GM13977 (cell line): Measurements from ENCODE around the gene NFIA.

ENCODE experiments used
- DNase-seq: peaks from one replicate; pipeline ENCODE4 v3.0.0; 2012; ENCODE audit warnings: low spot score
- CTCF ChIP-seq: IDR thresholded peaks from 2 replicates; pipeline ENCODE4 v1.5.1; 2012; ENCODE audit warnings: mild to moderate bottlenecking, control low read depth; ENCODE audit not compliant: insufficient read depth; ENCODE audit errors: extremely low read depth, missing control alignments
- in situ Hi-C: fragments of 300-500 bp; cut with MboI; formaldehyde crosslinking; loops from one replicate; pipeline ENCODE4 v1.12.0; 2022; ENCODE audit warnings: low sequenced_read_pairs, low pct_unique_long_range_greater_than_20kb, mixed read lengths, inconsistent platforms; ENCODE audit not compliant: unreplicated experiment

NFIA gene

DNA sequence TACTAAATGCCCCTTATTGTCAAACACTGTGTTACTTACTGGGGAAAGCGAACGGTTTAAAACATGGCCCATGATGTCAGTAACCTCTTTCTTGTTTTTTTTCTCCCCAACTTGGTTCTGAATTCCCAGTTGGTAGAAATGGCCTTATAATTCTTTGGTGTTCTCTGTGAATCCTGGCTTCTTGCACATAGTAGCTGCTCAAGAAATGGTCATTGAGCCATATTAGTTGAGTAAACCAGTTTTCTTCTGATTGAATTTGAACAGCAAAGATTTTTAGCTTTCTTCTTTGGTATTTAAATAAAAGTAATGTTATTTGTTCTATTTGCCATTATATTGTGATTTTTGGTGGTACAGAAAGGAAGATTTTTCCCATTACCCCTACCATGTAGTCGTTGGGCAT lies 87.3 kb downstream of the NFIA start:
- no peak for TF ChIP-seq CTCF
- in situ Hi-C loops = no loop called here
- DNase-seq = no peak

DNA sequence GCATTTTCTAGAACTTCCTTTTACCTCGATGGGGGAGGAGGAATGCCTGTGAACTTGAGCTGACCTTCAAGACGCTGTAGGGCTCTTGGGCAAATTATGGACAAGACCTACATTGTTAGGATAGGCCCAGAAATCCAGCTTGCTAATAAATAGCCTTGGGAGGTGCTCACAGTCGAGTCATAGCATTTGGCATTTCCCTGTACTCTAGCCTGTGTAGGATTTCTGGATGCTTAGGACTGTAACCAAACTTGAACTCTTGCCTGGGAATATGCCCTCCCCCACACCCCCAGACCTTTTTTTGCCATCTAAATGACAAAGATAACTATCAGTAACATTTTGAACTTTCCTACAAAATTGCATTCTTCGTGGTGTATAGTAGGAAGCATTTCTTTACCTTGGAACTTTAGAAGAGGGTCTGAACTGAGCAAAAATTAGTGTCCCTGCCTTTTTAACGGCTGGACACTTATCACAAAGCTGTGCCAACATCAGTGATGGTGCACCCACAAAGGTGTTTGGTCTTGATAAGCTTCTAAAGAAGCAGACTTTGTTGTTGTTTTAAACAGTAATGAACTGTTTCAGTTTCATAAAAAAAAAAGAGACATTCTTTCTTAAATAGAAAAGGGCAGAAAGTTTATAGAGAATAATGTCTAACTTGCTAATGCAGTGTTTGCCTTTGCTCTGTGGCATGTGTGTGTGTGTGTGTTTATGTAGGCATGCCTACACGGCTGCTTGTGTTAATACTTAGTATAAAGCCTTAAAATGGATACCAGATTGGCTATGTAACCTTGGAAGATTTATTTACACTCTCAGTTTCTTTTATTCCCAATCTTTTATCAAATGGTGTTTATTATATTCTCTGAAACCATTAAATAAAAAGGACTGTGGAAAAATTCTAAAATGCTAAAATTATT lies 88.2 kb downstream of the NFIA start:
- in situ Hi-C loops = no loop called here
- DNase-seq = no peak
- no peak for TF ChIP-seq CTCF

GRCh38 chr1:61171346-61171745 lies 89.0 kb downstream of the NFIA start:
- no peak for TF ChIP-seq CTCF
- in situ Hi-C loops = no loop called here
- no peak for DNase-seq

GRCh38 chr1:61171974-61172373 lies 89.6 kb downstream of the NFIA start:
- no peak for DNase-seq
- no peak for TF ChIP-seq CTCF
- in situ Hi-C loops = no loop called here

GRCh38 chr1:61173118-61173517 lies 90.8 kb downstream of the NFIA start:
- no peak for DNase-seq
- in situ Hi-C loops = no loop called here
- TF ChIP-seq CTCF = no peak

DNA sequence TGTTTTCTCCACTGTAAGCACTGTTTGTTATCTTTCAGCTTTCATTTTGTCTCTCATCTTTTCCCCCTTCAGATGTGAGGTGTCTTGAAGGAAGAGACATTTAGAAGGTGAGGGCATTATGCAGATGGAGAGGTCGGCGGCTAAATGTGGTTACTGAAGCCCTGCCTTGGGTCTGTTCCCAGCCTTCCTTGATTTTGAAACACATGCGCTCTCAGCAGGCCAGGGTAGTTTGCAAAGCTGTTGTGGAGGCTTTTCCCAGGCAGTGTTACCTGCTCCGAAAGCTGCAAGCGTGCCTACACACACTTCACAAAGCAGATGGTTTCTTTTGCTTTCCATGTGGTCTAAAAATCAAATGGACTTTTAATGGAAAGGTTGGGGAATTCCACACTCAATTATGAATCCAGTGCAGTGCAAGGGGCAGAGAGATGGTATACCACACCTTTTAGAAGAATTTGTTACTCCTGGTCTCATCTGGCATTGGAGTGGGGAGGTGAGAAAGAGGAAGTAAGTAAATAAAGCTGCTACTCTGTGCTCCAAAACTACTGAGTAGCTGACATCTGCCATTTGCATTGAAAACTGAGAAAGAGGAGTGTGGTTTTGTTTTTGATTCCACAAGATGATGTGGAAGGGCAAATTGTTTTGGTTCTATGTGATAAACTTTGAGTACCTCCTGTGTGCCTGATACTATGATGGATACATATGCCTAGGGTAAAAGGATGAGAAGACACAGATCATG lies 91.9 kb downstream of the NFIA start:
- in situ Hi-C loops = no loop called here
- DNase-seq = no peak
- no peak for TF ChIP-seq CTCF
